H9 (cell line): Measurements from ENCODE around the gene DNHD1. TPM values are rescaled to one million over a fixed set of nuclear protein-coding genes. Genes with fewer than 3 reads are reported as not detected.

ENCODE experiments used
- DNase-seq: peaks from one replicate; pipeline ENCODE4 v3.0.0-alpha.2; 2017
- H2AFZ ChIP-seq: one replicate; pipeline ENCODE4 v1.6.1; 2013; ENCODE audit warnings: mild to moderate bottlenecking, low read length, control low read depth, moderate library complexity
- H2AK5ac ChIP-seq: 2 replicates; pipeline ENCODE4 v1.6.1; 2013; ENCODE audit warnings: low read length, control low read depth, mixed read lengths; ENCODE audit not compliant: insufficient read length
- H2BK120ac ChIP-seq: one replicate; pipeline ENCODE4 v1.6.1; 2013; ENCODE audit warnings: low read depth, mild to moderate bottlenecking, low read length, control low read depth, inconsistent platforms; ENCODE audit not compliant: poor library complexity, severe bottlenecking
- H2BK12ac ChIP-seq: 2 replicates; pipeline ENCODE4 v1.6.1; 2013; ENCODE audit warnings: low read length, control low read depth, mixed read lengths, low read depth; ENCODE audit not compliant: insufficient read length
- H2BK15ac ChIP-seq: 2 replicates; pipeline ENCODE4 v1.6.1; 2013; ENCODE audit warnings: low read depth, low read length, control low read depth
- H2BK20ac ChIP-seq: one replicate; pipeline ENCODE4 v1.6.1; 2013; ENCODE audit warnings: low read depth, mild to moderate bottlenecking, low read length, control low read depth, inconsistent platforms; ENCODE audit not compliant: poor library complexity, severe bottlenecking
- H2BK5ac ChIP-seq: 2 replicates; pipeline ENCODE4 v1.6.1; 2013; ENCODE audit warnings: low read length, control low read depth, mixed read lengths; ENCODE audit not compliant: insufficient read length
- H3K14ac ChIP-seq: 2 replicates; pipeline ENCODE4 v1.6.1; 2013; ENCODE audit warnings: low read length, control low read depth; ENCODE audit not compliant: insufficient read depth
- H3K18ac ChIP-seq: 2 replicates; pipeline ENCODE4 v1.6.1; 2013; ENCODE audit warnings: low read depth, mild to moderate bottlenecking, mixed read lengths, low read length, control low read depth; ENCODE audit not compliant: insufficient read length
- H3K23ac ChIP-seq: 2 replicates; pipeline ENCODE4 v1.6.1; 2013; ENCODE audit warnings: low read length, control low read depth, mixed read lengths, low read depth; ENCODE audit not compliant: insufficient read length
- H3K23me2 ChIP-seq: 2 replicates; pipeline ENCODE4 v1.6.1; 2013; ENCODE audit warnings: low read depth, mild to moderate bottlenecking, mixed read lengths, low read length, control low read depth; ENCODE audit not compliant: insufficient read length, poor library complexity, severe bottlenecking
- H3K27ac ChIP-seq: 2 replicates; pipeline ENCODE4 v1.5.1; 2013; ENCODE audit warnings: low read length, control low read depth, mixed read lengths, low read depth; ENCODE audit not compliant: insufficient read length
- H3K27me3 ChIP-seq: 2 replicates; pipeline ENCODE4 v1.6.1; 2013; ENCODE audit warnings: low read length, control low read depth, inconsistent platforms; ENCODE audit not compliant: insufficient read depth
- H3K4ac ChIP-seq: 2 replicates; pipeline ENCODE4 v1.6.1; 2013; ENCODE audit warnings: low read depth, mild to moderate bottlenecking, control low read depth, inconsistent platforms, low read length, moderate library complexity
- H3K4me1 ChIP-seq: 2 replicates; pipeline ENCODE4 v1.6.1; 2013; ENCODE audit warnings: low read length, control low read depth, inconsistent platforms; ENCODE audit not compliant: insufficient read depth
- H3K4me2 ChIP-seq: 2 replicates; pipeline ENCODE4 v1.6.1; 2013; ENCODE audit warnings: low read length, control low read depth, mixed read lengths; ENCODE audit not compliant: insufficient read length, insufficient read depth
- H3K56ac ChIP-seq: 2 replicates; pipeline ENCODE4 v1.6.1; 2013; ENCODE audit warnings: low read depth, mild to moderate bottlenecking, mixed read lengths, low read length, control low read depth; ENCODE audit not compliant: insufficient read length
- H3K79me1 ChIP-seq: 2 replicates; pipeline ENCODE4 v1.6.1; 2013; ENCODE audit warnings: low read depth, mild to moderate bottlenecking, moderate library complexity, low read length, control low read depth, inconsistent platforms; ENCODE audit not compliant: insufficient read depth, poor library complexity, severe bottlenecking
- H3K79me2 ChIP-seq: 2 replicates; pipeline ENCODE4 v1.6.1; 2013; ENCODE audit warnings: low read length, control low read depth, inconsistent platforms; ENCODE audit not compliant: insufficient read depth
- H3K9ac ChIP-seq: 2 replicates; pipeline ENCODE4 v1.6.1; 2013; ENCODE audit warnings: low read length, control low read depth, mixed read lengths; ENCODE audit not compliant: insufficient read length; ENCODE audit errors: extremely low read depth
- H3K9me3 ChIP-seq: one replicate; pipeline ENCODE4 v1.6.1; 2013; ENCODE audit warnings: low read depth, low read length, inconsistent platforms; ENCODE audit not compliant: control insufficient read depth
- H3T11ph ChIP-seq: one replicate; pipeline ENCODE4 v1.6.1; 2013; ENCODE audit warnings: mild to moderate bottlenecking, low read length, control low read depth, inconsistent platforms
- H4K20me1 ChIP-seq: one replicate; pipeline ENCODE4 v1.6.1; 2013; ENCODE audit not compliant: control insufficient read depth, insufficient read length, insufficient read depth
- H4K5ac ChIP-seq: 2 replicates; pipeline ENCODE4 v1.6.1; 2013; ENCODE audit warnings: low read depth, mild to moderate bottlenecking, mixed read lengths, low read length, control low read depth; ENCODE audit not compliant: insufficient read length
- H4K8ac ChIP-seq: replicated peaks from 2 replicates; pipeline ENCODE4 v1.6.1; 2013; ENCODE audit warnings: low read length, control low read depth, mixed read lengths, low read depth; ENCODE audit not compliant: insufficient read length
- H4K91ac ChIP-seq: 2 replicates; pipeline ENCODE4 v1.6.1; 2013; ENCODE audit warnings: low read depth, mild to moderate bottlenecking, moderate library complexity, mixed read lengths, low read length, control low read depth; ENCODE audit not compliant: insufficient read length
- H3K27ac Mint-ChIP-seq, 3 experiments: 2 replicates in 2 of 3; 3 replicates in 1 of 3; pipeline ENCODE4 v1.8.0; 2020 to 2021; ENCODE audit warnings: mixed read lengths in 3 of 3, mild to moderate bottlenecking in 1 of 3, moderate library complexity in 1 of 3
- H3K27me3 Mint-ChIP-seq: 2 replicates; pipeline ENCODE4 v1.8.0; 2021; ENCODE audit warnings: low read depth, mild to moderate bottlenecking, moderate library complexity, mixed read lengths
- H3K36me3 Mint-ChIP-seq, 3 experiments: 2 replicates in 2 of 3; 3 replicates in 1 of 3; pipeline ENCODE4 v1.8.0; 2020 to 2021; ENCODE audit warnings: low read depth in 3 of 3, mixed read lengths in 3 of 3; ENCODE audit not compliant: insufficient read depth in 1 of 3
- H3K4me1 Mint-ChIP-seq, 2 experiments: 2 replicates each; pipeline ENCODE4 v1.8.0; 2020; ENCODE audit warnings: mixed read lengths in 2 of 2
- H3K4me3 Mint-ChIP-seq, 2 experiments: 2 replicates in 1 of 2; 3 replicates in 1 of 2; pipeline ENCODE4 v1.8.0; 2020 to 2021; ENCODE audit warnings: mild to moderate bottlenecking in 2 of 2, mixed read lengths in 2 of 2, moderate library complexity in 1 of 2
- H3K9me3 Mint-ChIP-seq, 2 experiments: 2 replicates in 1 of 2; 3 replicates in 1 of 2; pipeline ENCODE4 v1.8.0; 2020; ENCODE audit warnings: mild to moderate bottlenecking in 2 of 2, mixed read lengths in 2 of 2, moderate library complexity in 1 of 2
- CTCF ChIP-seq: fragments of 200-600 bp; sonication (generic); conservative IDR thresholded peaks from 3 replicates; pipeline ENCODE4 v1.8.0; 2021; ENCODE audit warnings: antibody characterized with exemption, mild to moderate bottlenecking
- WGBS: extraction: QIAGEN DNeasy Blood & Tissue Kit; methylation state at CpG from one replicate; pipeline ENCODE4 v1.1.7; 2013; ENCODE audit warnings: missing lambda C conversion rate, low lambda C conversion rate, mixed read lengths; ENCODE audit not compliant: insufficient read length; ENCODE audit errors: extremely low coverage; 5-methylcytosine and 5-hydroxymethylcytosine counted together
- total RNA-seq: library from RNA; stranded (reverse); gene quantifications from 2 replicates; pipeline ENCODE4 v1.2.1, GENCODE V29; 2021

DNHD1 gene
- total RNA-seq, 1 experiment from 2014 or later, result 3.5 TPM

GRCh38 chr11:6569706-6570105 is 72.6 kb downstream of the DNHD1 start:
- Histone ChIP-seq H3K79me2 (no peaks in the 10 kb centered on the region), H3K23me2 (no peaks in the 10 kb centered on the region), H3T11ph (no peak overlapping the region), H3K4ac (no peak overlapping the region), H3K27me3 (no peaks in the 10 kb centered on the region), H3K79me1 (no peaks in the 10 kb centered on the region), H3K9ac (no peak overlapping the region), H2BK12ac (no peak overlapping the region), H4K91ac (no peak overlapping the region), H3K4me1 (peaks cover 4% of the 10 kb centered on the region; the same call in 1 of the 2 replicates), H2BK5ac (no peak overlapping the region), H2AK5ac (no peak overlapping the region), H4K20me1 (no peaks in the 10 kb centered on the region), H3K18ac (no peak overlapping the region), H2BK20ac (no peak overlapping the region), H3K56ac (no peak overlapping the region), H3K4me2 (no peak overlapping the region), H4K5ac (no peak overlapping the region), H3K9me3 (no peaks in the 10 kb centered on the region), H4K8ac (no peak overlapping the region), H2AFZ (no peak overlapping the region), H2BK120ac (no peak overlapping the region), H3K23ac (no peak overlapping the region), H3K14ac (no peak overlapping the region), H3K27ac (no peak overlapping the region), H2BK15ac (no peak overlapping the region)
- no peak for DNase-seq
- H3K4me3 Mint-ChIP-seq, result no peak overlapping the region
- no peak overlapping the region for H3K27ac Mint-ChIP-seq
- no peaks in the 10 kb centered on the region; a peak in 2 of 5 replicates for H3K9me3 Mint-ChIP-seq
- TF ChIP-seq CTCF, result no peak
- H3K27me3 Mint-ChIP-seq, result no peaks in the 10 kb centered on the region
- H3K4me1 Mint-ChIP-seq, result peaks cover 18 to 20% of the 10 kb centered on the region in 2 experiments
- no peaks in the 10 kb centered on the region; a peak in 2 of 7 replicates for H3K36me3 Mint-ChIP-seq
- WGBS, result no CpG with 5 or more reads among the region's 5 CpGs
